OCI-LY3 (cell line): Measurements from ENCODE around the gene LSR.

Experiments
- H2AFZ ChIP-seq: fragments of 200-600, 300-600 bp; shearing (Covaris generic); 2 replicates; pipeline ENCODE4 v1.6.0; 2014; ENCODE audit warnings: antibody characterized with exemption, low read depth, low read length
- H3K27ac ChIP-seq: fragments of 200-600, 300-600 bp; sonication (generic); 2 replicates; pipeline ENCODE4 v1.5.1; 2014; ENCODE audit warnings: mild to moderate bottlenecking, low read length, moderate library complexity, mixed read lengths
- H3K27me3 ChIP-seq: fragments of 200-600, 300-600 bp; sonication (generic); 2 replicates; pipeline ENCODE4 v1.6.1; 2014; ENCODE audit warnings: low read depth, low read length, mixed read lengths
- H3K36me3 ChIP-seq: fragments of 200-600, 300-600 bp; sonication (generic); replicated peaks from 2 replicates; pipeline ENCODE3; 2014; ENCODE audit warnings: low read depth, low read length, mixed read lengths
- H3K4me1 ChIP-seq: fragments of 300-600, 200-600 bp; sonication (generic); 2 replicates; pipeline ENCODE4 v1.6.1; 2014; ENCODE audit warnings: low read length, mixed read lengths
- H3K4me2 ChIP-seq: fragments of 200-600, 300-600 bp; sonication (generic); 2 replicates; pipeline ENCODE4 v1.6.1; 2014; ENCODE audit warnings: low read length, mixed read lengths
- H3K4me3 ChIP-seq: fragments of 300-600, 200-600 bp; sonication (generic); 2 replicates; pipeline ENCODE4 v1.5.1; 2014; ENCODE audit warnings: antibody characterized with exemption, mild to moderate bottlenecking, low read length, moderate library complexity
- H3K79me2 ChIP-seq: fragments of 300-600, 200-600 bp; shearing (Covaris generic); 2 replicates; pipeline ENCODE4 v1.6.1; 2014; ENCODE audit warnings: mild to moderate bottlenecking, low read length, mixed read lengths
- H3K9ac ChIP-seq: fragments of 300-600, 200-600 bp; shearing (Covaris generic); 2 replicates; pipeline ENCODE4 v1.6.0; 2014; ENCODE audit warnings: mild to moderate bottlenecking, low read length, moderate library complexity
- H3K9me3 ChIP-seq: fragments of 200-600, 300-600 bp; shearing (Covaris generic); 2 replicates; pipeline ENCODE4 v1.6.1; 2014; ENCODE audit warnings: low read length, mixed read lengths; ENCODE audit not compliant: insufficient read depth
- H4K20me1 ChIP-seq: fragments of 200-600, 300-600 bp; sonication (generic); 2 replicates; pipeline ENCODE4 v1.6.1; 2016; ENCODE audit warnings: low read length, mixed read lengths; ENCODE audit not compliant: insufficient read depth
- EZH2phosphoT487 ChIP-seq: fragments of 200-600 bp; shearing (Covaris generic); IDR thresholded peaks from 2 replicates; pipeline ENCODE4 v1.6.1; 2018; ENCODE audit warnings: antibody characterized with exemption, mixed run types, low read depth
- TF ChIP-seq, protein P1 (sequence below): fragments of 200-600, 300-600 bp; sonication (generic); IDR thresholded peaks from 2 replicates; pipeline ENCODE4 v1.5.1; 2014; ENCODE audit warnings: antibody characterized with exemption, low read length, low read depth

The LSR gene

DNA sequence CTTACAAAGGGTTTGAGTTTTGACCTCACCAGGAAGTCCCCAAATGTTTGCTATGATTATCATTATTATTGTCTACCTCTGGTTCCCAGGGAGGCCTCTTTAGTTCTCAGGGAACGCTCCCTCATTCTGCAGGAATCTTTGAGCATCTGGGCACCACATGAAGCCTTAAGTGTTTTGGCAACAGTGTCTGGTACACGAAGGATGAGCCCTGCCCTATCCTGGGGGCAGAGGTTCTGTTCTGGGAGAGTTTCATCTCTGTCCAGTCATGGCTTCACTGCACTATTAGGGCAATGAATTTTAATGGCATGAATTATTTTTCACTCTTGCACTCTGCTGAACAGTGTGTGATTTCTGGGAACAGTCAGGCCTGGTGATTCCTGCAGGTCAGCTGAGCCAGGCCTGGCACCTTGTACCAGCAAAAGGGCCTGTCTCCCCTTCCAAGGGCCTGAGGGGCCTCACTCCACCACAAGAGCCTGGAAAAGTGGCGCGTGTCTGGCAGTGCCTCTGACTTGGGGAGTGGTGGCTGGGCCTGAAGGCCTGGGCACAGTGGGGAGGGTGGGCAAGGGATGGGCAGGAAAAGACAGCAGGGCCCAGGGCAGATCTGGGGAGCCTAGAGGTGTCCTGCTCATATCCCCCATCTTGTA, 24.8 kb upstream of the LSR start:
- H3K4me2 ChIP-seq = no peak overlapping the region
- H3K79me2 ChIP-seq = no peaks in the 10 kb centered on the region

DNA sequence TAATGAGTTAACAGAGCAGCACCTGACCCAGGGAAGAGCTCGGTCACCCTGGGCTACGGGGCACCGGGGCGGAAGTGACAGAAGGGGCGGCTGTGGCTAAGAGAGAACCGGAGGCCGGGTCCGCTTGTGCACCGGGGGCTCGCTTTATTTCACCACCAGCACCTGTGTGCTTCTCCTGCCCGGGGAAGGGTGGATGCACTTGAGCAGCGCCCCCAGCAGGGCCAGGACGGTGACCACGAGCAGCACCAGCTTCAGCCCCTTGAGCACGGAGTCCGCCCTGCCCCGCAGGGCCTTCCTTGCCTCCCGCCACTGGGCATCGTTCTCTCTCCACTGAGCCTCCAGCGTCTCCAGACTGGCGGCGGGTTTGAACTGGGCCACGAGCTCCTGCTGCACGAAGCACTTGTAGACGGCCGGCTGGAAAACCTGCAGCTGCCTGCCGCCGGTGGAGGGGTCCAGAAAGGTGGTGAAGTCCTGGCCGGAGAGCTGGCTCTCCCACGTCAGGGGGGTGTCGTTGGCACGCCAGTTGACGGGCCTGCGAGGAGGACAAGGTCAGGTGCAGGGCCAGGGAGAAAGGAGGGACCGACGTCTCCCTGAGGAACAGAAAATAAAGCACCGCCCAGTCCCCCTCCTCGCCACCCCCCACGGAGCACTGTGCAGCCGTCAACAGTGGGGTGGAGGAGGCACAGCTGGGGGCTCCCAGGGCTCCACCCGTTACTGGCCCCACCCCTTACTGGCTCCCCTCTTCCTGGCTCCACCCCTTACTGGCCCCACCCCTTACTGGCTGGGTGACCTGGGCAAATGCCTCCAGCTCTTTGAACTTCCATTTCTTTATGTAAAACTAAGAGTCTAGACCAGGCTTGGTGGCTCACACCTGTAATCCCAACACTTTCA, 23.9 kb upstream of the LSR start:
- Histone ChIP-seq H4K20me1 (no peaks in the 10 kb centered on the region), H3K9me3 (no peaks in the 10 kb centered on the region), H3K27me3 (peaks cover 3% of the 10 kb centered on the region; the same call in 1 of the 2 replicates), H3K9ac (no peak overlapping the region), H2AFZ (no peak overlapping the region), H3K27ac (no peak overlapping the region), H3K4me1 (no peaks in the 10 kb centered on the region), H3K4me2 (no peak overlapping the region), H3K36me3 (no peaks in the 10 kb centered on the region), H3K79me2 (no peaks in the 10 kb centered on the region), H3K4me3 (no peak overlapping the region)
- TF ChIP-seq EZH2phosphoT487 = no peak
- TF ChIP-seq, protein P1, sequence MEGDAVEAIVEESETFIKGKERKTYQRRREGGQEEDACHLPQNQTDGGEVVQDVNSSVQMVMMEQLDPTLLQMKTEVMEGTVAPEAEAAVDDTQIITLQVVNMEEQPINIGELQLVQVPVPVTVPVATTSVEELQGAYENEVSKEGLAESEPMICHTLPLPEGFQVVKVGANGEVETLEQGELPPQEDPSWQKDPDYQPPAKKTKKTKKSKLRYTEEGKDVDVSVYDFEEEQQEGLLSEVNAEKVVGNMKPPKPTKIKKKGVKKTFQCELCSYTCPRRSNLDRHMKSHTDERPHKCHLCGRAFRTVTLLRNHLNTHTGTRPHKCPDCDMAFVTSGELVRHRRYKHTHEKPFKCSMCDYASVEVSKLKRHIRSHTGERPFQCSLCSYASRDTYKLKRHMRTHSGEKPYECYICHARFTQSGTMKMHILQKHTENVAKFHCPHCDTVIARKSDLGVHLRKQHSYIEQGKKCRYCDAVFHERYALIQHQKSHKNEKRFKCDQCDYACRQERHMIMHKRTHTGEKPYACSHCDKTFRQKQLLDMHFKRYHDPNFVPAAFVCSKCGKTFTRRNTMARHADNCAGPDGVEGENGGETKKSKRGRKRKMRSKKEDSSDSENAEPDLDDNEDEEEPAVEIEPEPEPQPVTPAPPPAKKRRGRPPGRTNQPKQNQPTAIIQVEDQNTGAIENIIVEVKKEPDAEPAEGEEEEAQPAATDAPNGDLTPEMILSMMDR = no peak

More for the DNA sequence above, 24.8 kb upstream of the LSR start:
- Histone ChIP-seq H3K27ac (no peak overlapping the region), H3K4me1 (no peaks in the 10 kb centered on the region), H3K27me3 (no peaks in the 10 kb centered on the region), H2AFZ (no peak overlapping the region), H3K9me3 (peaks cover 6% of the 10 kb centered on the region; the same call in 1 of the 2 replicates), H4K20me1 (no peaks in the 10 kb centered on the region), H3K9ac (no peak overlapping the region), H3K4me3 (no peak overlapping the region), H3K36me3 (no peaks in the 10 kb centered on the region)
- TF ChIP-seq, protein P1 = no peak
- no peak for TF ChIP-seq EZH2phosphoT487

DNA sequence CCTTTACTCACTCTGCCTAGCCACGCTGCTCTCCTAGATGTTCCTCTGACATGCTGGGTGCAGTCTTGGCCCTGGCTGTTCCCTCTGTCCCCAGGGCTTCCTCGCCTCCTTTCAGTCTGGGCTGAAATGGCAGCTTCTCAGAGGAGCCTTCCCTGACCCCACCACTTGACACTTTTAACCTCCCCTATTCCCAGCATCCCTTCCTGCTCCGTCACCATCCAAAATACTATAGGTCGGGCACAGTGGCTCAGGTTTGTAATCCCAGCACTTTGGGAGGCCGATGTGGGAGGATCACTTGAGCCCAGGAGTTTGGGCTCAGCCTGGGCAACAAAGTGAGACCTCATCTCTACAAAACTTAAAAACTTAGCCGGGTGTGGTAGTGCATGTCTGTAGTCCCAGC, 22.9 kb upstream of the LSR start:
- Histone ChIP-seq H2AFZ (no peak overlapping the region), H3K36me3 (no peaks in the 10 kb centered on the region), H3K9ac (no peak overlapping the region), H3K4me1 (no peaks in the 10 kb centered on the region), H3K27me3 (peaks cover 3% of the 10 kb centered on the region; the same call in 1 of the 2 replicates), H3K4me2 (no peak overlapping the region), H3K79me2 (no peaks in the 10 kb centered on the region), H3K9me3 (no peaks in the 10 kb centered on the region), H4K20me1 (no peaks in the 10 kb centered on the region), H3K4me3 (no peak overlapping the region), H3K27ac (no peak overlapping the region)
- no peak for TF ChIP-seq EZH2phosphoT487
- TF ChIP-seq, protein P1 = no peak

DNA sequence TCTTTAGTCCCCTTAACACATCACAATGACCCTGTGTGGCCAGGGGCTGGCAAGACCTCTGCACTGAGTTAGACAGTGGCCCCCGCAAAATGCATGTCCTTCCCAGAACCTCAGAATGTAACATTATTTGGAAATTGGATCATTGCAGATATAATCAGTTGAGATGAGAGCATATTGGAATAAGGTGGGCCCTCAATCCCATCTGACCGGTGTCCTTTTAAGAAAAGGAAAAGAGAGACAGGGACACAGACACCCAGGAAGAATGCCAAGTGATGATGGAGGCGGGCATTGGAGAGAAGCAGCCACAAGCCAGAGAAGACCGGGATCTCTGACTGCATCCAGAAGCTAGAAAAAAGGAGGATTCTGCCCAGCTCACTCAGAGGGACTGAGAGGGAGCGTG, 22.1 kb upstream of the LSR start:
- no peaks in the 10 kb centered on the region for H4K20me1 ChIP-seq
- TF ChIP-seq EZH2phosphoT487 = no peak
- TF ChIP-seq, protein P1 = no peak
- H3K79me2 ChIP-seq = no peaks in the 10 kb centered on the region
- H3K27me3 ChIP-seq = peaks cover 6% of the 10 kb centered on the region; the same call in 1 of the 2 replicates
- no peaks in the 10 kb centered on the region for H3K4me1 ChIP-seq
- no peak overlapping the region for H3K4me3 ChIP-seq
- H3K9ac ChIP-seq = no peak overlapping the region
- no peaks in the 10 kb centered on the region for H3K36me3 ChIP-seq
- H2AFZ ChIP-seq = no peak overlapping the region
- no peak overlapping the region for H3K4me2 ChIP-seq
- H3K27ac ChIP-seq = no peak overlapping the region
- no peaks in the 10 kb centered on the region for H3K9me3 ChIP-seq
